T-helper 2 cell (primary cell): ENCODE measurements around the gene CYP27B1.
A peak's percentile ranks its signal among the peaks of the same experiment; 100 is the strongest.
"Not testable (repeated sequence)": the region's sequence is repeated elsewhere in the genome, so short reads cannot be mapped to it uniquely, and the experiment has no call there.

Experiments used
- DNase-seq, 5 experiments: peaks; one replicate each; pipeline versions ENCODE4 v3.0.0 to v3.0.0-alpha.2; 2012 to 2022

The CYP27B1 gene

GRCh38 chr12:57734591-57734990 is 32.3 kb downstream of the CYP27B1 start:
- no peak for DNase-seq

DNA sequence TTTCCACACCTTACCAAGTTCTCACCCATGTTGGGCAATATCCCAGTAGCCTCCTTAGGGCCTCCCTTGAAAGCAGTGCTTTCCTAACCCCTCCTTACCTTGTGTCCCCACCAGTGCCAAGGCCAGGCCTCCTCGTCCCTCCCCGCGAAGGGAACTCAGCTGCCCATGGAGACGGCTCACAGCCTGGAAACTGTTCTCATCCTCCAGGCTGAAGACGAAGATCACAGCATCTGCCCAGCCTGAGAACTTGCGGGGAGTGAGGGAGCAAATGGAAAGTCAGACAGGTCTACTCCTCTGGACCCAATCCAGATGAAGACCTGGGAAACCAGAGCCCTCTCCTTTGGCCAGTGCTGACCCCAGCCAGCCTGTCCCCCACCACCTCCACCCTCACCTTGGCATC is 33.0 kb downstream of the CYP27B1 start:
- no peak for DNase-seq

DNA sequence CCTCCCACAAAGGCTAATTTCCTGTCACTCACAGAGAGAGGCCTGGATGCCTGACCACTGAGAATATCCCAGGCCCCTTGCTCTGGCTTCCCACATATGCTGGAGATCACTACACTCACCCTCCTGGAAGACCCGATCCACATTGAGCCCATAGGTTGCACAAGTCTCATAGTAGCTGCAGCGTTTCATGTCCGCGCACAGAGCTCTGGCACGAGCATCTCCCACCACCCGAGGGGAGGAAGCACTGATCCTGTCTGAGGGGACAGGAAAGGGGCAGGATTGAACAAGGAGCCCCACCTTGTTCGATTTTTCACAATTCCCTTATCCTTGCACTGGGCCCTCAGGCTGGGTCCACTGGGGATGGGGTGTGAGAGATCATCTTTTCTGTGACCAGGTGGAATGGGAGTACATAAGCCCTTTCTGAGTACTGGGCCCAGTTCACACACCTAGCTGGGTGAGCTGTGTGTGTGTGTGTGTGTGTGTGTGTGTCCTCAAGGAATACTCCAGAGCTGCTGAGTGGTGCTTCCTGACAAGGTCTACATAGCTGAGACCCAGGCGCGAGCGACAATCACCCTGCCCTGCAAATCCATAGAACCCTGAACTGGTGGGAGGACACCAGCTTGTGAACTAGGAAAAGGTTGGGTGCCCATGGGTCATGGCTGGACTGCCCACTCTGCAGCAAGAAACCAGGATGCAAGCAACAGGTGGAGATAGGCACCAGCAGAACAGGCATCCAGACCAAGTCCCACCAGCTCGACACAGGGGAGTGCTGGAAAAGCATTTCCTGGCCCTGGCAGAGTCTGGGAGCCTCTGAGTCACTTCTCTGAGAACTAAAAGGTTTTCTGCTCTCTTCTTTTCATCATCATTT is 33.9 kb downstream of the CYP27B1 start:
- DNase-seq, result no peak

DNA sequence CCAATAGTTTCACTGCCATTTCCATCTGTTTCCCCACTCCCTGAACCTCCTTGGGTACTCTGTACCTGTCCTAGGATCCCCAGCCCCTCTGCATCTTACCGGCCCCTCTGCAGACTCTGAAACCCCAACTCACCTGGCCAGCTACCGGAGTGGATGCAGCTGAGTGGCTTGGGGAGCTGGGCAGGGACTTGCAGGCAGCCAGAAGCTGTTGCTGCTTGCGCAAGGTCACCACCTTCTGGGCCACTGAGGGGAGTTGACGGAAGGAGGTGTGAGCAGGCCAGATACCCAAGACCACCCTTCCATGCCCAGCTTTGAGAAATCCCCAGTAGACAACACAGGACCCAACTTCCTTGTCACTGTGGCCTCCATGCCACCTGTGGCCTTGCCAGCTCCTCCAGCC is 34.6 kb downstream of the CYP27B1 start:
- no peak for DNase-seq

- DNase-seq, result no peak
Observed at GRCh38 chr12:57731411-57732080, 35.3 kb downstream of the CYP27B1 start.

- DNase-seq, result no peak
Observed at GRCh38 chr12:57730336-57731067, 36.4 kb downstream of the CYP27B1 start.

GRCh38 chr12:57729321-57729844 is 37.5 kb downstream of the CYP27B1 start:
- DNase-seq, result no peak

DNA sequence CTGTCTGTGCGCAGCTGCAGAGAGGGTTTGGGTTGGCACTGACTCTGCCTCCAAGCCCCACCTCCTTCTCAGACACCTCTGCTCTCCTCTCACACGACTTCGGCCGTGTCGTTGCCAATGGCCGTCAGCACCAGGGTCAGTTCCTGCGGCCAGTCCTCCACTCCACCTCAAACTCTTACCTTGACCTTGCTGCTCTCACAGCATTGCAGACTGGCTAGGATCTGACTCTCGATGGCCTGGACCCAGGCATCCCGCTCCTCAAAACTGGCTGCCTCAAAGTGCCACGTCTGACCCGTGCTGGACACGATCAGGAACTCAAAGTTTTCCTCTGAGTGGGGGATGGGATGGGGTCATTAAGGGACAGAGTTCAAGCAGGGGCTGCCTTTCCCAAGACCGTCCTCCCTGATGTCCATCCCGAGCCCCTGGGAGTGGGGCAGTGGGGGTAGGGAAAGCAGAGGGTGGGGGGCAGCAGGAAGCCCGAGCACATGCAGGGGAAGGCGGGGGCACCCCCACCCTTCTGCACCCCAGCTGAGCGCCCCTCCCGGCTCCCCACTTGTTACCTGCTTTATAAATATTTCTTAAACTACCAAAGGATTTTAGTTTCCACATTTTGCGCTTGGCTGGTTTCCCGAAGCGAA is 39.0 kb downstream of the CYP27B1 start:
- DNase-seq, result no peak

- no peak for DNase-seq
Observed at GRCh38 chr12:57726884-57727757, 39.8 kb downstream of the CYP27B1 start.

DNA sequence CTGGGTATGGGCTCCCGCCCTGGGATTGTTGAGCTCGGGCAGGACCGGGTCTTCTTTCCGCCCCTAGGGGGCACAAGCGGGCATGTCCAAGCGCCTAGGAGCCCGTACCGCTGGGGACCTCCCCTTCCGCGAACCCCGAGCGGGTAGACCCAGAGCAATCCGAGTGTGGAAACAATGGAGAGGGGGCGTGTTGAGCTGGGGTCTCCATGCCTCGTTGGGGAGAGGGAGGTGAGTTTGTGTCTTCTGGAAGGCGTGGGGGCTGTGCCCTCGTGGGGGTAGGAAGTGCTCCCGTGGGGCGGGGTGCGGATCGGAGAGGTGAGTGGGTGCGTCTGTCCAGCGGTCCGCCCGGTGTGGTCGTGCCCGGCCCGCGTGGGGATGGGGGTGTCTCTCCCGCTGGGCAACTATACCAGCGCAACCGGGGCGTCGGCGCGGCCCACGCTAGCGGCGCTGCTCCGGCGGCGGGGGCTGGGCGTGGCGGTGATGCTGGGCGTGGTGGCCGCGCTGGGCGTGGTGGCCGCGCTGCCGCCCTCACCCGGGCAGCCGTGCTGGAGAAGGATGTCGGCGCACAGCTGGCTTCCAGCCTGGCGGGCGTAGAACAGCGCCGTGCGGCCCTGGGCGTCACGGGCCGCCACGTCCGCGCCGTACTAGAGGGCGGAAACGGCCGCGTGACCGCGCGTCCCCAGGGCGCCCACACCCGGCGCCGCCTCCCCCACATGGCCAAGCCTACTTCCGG is 40.6 kb downstream of the CYP27B1 start:
- DNase-seq, result peak in 1 of 5 experiments; percentile 33

DNA sequence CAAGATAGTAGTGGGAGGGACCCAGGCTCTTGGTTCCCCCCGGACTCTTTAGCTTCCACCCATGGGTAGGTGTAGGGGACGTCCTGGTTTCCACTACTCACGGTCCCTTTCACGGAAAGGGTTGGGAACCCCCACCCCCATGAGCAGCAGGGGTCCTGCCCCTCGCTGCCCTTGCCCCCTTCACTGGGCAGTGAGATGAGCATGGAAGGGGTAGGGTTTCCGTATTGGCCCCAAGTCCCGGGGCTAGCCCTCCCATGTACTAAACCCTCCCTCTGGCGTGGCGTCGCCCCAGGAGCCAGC is 41.1 kb downstream of the CYP27B1 start:
- DNase-seq, result no peak

DNA sequence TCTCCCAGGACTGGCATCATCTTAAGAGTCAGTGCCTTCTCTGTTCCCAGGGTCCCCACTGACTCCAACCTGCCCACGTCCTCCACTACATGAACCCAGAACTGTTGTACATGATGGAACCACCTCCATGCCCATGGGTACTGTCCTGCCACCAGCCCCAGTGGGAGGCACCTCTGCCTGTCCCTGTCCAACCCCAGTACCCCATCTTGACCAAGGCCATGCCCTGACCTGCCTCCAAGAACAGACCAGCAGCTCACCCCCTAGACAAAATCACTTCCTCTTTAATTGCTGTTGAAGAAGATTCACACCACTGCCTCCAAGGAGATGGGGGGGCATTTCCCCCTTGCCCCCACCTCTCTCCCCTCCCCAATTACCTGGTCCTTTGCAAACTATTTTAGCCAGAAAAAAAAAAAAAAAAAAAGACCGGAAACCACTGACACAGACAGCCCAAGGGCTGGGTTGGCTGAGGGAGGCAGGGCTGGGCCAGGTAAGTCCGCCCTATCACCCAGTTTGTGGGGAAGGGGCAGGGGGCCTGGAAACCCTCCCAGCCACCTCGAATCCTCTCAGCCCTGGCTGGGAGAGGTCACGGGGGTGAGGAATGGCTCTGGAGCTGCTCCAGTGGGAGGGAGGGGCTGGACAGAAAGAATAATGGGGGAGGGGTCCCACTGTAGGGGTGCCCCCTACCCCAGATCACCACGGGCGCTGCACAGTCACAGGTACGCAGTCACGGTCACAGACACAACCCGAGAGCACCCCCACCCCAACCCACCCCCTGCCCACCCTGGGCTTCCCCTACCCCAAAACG is 41.7 kb downstream of the CYP27B1 start:
- DNase-seq, result no peak

GRCh38 chr12:57724003-57724935 is 42.6 kb downstream of the CYP27B1 start:
- DNase-seq, result no peak

DNA sequence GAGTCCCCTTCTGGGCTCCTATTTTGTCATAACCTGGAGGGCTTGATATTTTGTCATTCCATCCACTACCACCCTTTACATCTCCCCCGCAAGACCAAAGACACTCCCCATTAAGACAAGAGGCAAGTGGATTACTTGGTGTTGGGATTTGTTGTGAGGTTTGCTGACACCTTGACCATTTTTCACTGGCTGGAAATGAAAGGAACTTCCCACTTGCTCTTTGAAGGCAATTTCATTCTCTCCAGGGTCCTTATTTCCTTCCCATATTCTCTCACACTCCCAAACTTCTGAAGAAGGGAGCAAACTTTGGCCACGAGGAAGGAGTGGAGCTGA is 43.3 kb downstream of the CYP27B1 start:
- no peak for DNase-seq

DNA sequence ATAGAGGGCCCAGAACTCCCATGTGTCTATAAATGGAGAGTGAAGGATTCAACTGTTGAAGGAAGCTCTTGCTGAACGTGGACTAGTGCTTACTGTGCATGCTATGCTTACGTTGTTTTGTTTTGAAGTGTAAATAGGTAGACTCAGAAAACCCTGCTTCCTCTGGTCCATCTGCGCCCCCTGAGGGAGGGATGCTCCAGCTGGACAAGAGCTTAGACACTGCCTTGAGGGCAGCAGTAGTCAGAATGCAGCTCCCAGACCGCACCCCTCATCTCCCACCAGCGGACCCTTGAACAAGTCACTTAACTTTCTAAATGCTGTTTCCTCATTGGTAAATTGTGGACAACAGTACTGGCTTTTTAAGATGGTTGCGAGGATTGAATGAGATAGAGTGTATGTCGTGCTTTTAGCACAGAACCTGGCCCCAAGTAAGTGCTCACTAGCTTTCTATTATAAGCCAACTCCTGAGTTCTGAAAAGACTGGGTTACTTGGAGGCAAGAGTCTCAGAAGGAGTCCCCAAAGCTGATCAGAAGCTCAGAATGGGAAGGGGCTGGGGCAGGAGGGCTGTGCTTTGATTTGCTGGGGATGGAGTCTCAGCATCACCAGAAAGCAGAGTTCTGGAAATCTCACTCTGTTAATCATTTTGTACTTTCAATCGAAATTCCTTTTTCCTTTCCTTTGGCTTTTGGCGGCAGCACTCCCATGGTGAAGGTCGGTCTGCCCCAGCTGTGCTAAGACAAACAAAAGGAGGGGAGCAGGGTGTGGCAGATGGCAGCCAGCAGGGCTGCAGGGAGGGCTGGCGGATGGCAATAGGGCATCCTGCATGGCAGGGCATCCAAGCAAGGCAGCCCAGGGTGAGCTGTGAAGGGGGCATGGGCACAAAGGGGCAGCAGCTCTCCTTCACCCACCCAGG is 43.9 kb downstream of the CYP27B1 start:
- DNase-seq, result no peak

DNA sequence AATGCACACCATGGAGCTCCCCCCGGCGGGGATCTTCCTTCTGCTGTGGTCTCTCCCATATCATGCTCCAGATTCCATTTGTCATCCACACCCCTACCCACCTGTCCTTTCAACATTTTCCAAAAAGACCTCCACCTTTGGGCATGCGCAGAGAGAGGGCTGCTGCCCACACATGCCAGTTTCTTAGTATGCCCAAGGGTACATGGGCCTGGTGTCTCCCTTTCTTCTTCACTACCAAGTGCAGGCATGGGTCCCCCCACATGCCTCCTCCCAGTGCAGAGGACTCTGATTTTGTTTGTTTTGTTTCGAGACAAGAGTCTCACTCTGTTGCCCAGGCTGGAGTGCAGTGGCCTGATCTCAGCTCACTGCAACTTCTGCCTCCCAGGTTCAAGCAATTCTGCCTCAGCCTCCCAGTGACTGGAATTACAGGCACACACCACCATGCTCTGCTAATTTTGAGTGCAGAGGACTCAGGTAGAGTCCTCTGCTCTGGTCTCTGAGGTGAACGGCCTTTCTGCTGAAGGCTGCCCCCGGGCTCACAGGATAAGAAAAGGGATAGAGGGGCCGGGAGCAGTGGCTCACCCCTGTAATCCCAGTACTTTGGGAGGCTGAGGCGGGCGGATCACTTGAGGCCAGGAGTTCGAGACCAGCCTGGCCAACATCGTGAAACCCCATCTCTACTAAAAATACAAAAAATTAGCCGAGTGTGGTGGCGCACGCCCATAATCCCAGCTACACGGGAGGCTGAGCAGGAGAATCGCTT is 44.9 kb downstream of the CYP27B1 start:
- DNase-seq, result not testable (repeated sequence)
